SKM-1 (cell line): Measurements from ENCODE around the gene CD80.
"Not testable (repeated sequence)": the region's sequence is repeated elsewhere in the genome, so short reads cannot be mapped to it uniquely, and the experiment has no call there.

Source experiments
- DNase-seq: peaks from one replicate; lab custom pipeline; 2025; ENCODE audit not compliant: unreplicated experiment; lab: John Stamatoyannopoulos, UW

The CD80 gene

GRCh38 chr3:119585208-119585607, 25.8 kb upstream of the CD80 start:
- no peak for DNase-seq

- no peak for DNase-seq
These were observed 22.8 kb upstream of the CD80 start for GRCh38 chr3:119582178-119582577.

GRCh38 chr3:119580067-119580760, 20.8 kb upstream of the CD80 start:
- DNase-seq: no peak

GRCh38 chr3:119579366-119580066, 20.1 kb upstream of the CD80 start, which contains the start of gene ADPRH:
TSS of gene ADPRH (plus strand) at chr3:119579492. CDS start at chr3:119582170, 2,678 bp downstream.
- no peak for DNase-seq

- DNase-seq: no peak
These were observed 16.1 kb upstream of the CD80 start for GRCh38 chr3:119575507-119575906.

- DNase-seq: no peak
These were observed 12.3 kb upstream of the CD80 start for GRCh38 chr3:119571688-119572087.

- no peak for DNase-seq
These were observed 11.8 kb upstream of the CD80 start for GRCh38 chr3:119571230-119571629.

- DNase-seq: no peak
These were observed 10.8 kb upstream of the CD80 start for GRCh38 chr3:119570229-119570628.

GRCh38 chr3:119569156-119569555, 9.7 kb upstream of the CD80 start:
- DNase-seq: no peak

- not testable (repeated sequence) for DNase-seq
These were observed 3.9 kb upstream of the CD80 start for GRCh38 chr3:119563334-119563733.

- DNase-seq: peak; percentile 71
These were observed 3.0 kb upstream of the CD80 start for GRCh38 chr3:119562307-119562961.

GRCh38 chr3:119560160-119560559, 746 bp upstream of the CD80 start:
- DNase-seq: no peak

- DNase-seq: no peak
These were observed 642 bp downstream of the CD80 start for GRCh38 chr3:119558626-119559317.

- no peak for DNase-seq
These were observed 1.5 kb downstream of the CD80 start for GRCh38 chr3:119557877-119558269.

GRCh38 chr3:119557192-119557876, 2.1 kb downstream of the CD80 start:
- no peak for DNase-seq

GRCh38 chr3:119555929-119556328, 3.5 kb downstream of the CD80 start:
- no peak for DNase-seq

- DNase-seq: no peak
These were observed 4.1 kb downstream of the CD80 start for GRCh38 chr3:119555309-119555735.

- DNase-seq: no peak
These were observed 5.5 kb downstream of the CD80 start for GRCh38 chr3:119553823-119554415.

- not testable (repeated sequence) for DNase-seq
These were observed 6.5 kb downstream of the CD80 start for GRCh38 chr3:119552928-119553327.

- DNase-seq: no peak
These were observed 7.8 kb downstream of the CD80 start for GRCh38 chr3:119551598-119551997.
